HG02870 (cell line): ENCODE data around the gene TBX5.

ENCODE experiments used
- ATAC-seq: cut with Tn5 transposase; IDR thresholded peaks from one replicate; pipeline ENCODE4 v1.9.1; 2021; ENCODE audit warnings: mild to moderate bottlenecking, moderate library complexity; ENCODE audit not compliant: unreplicated experiment

The TBX5 gene

GRCh38 chr12:114405519-114406271 lies at the start of gene TBX5:
Gene TBX5 (minus strand): TSS chr12:114406144. CDS start chr12:114403898, 2,246 bp downstream.
- no peak for ATAC-seq

DNA sequence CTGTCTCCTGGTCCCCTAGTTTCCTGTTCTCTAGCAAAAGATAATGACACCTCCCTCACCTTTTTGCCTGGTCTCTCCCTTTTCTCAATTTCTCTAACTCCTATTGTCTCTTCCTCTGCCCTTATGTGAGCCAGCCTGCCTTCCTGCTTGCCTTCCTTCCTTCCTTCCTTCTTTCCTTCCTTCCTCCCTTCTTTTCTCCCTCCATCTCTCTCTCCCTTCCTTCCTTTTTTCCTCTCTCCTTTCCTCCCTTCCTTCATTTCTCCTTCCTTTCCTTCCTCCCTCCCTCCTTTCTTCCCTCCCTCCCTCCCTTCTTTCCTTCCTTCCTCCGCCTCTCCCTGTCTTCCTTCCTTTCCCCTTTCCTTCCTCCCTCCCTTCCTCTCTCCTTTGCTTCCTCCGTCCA lies 45.7 kb upstream of the TBX5 start:
- ATAC-seq, result no peak

DNA sequence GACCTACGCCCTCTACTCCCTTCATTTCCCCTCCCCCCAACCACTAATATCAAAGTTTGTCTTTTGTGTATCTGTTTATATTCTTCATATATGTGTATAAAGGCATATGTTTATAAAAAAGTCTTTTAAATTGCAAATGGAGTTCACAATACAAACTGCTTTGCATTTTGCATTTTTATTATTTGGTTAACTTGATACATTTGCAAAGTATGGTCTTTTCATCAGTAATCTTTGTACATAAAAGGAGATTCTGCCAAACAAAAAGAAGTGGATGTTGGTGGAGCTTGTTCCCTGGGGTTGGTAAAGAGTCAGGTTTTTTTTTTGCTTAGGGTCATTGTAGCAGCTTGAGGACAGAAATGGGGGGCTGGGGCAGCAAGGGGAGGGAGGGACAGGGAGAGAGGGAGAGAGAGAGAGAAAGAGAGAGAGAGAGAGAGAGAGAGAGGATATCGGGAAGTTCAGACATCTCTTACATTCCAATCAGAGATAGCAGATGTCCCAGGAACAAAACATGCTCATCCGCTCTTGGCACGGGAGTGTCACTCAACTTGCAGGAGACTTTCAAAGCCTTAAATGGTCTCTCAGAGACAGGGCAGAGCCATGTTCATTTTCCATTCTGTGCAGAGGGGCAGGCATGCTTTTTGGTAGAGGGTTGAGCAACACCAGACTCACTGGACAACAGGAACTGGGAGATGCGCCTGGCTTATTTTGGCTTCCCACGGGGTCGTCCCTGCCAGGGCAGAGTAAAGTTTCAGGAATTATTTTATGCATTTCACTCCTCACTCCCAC lies 44.8 kb upstream of the TBX5 start:
- no peak for ATAC-seq

DNA sequence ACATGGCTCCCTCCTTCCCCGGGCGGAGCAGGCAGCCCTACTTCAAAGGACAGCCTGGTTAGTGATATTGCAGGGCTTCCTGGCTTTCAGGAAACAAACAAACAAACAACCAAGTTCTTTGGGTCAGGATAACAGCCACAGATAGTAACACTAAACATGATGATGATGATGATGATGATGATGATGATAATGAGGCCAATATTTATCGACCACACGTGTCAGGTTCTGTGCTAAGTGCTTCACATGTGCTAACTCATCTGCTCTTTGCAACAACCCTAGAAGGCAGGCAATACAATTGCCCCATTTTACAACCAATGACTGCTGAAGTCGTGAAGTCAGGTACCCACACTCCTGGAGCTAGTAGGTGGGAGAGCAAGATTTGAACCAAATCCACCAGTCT lies 44.1 kb upstream of the TBX5 start:
- ATAC-seq, result no peak

- no peak for ATAC-seq
Measured at GRCh38 chr12:114448618-114448933, 42.6 kb upstream of the TBX5 start.

DNA sequence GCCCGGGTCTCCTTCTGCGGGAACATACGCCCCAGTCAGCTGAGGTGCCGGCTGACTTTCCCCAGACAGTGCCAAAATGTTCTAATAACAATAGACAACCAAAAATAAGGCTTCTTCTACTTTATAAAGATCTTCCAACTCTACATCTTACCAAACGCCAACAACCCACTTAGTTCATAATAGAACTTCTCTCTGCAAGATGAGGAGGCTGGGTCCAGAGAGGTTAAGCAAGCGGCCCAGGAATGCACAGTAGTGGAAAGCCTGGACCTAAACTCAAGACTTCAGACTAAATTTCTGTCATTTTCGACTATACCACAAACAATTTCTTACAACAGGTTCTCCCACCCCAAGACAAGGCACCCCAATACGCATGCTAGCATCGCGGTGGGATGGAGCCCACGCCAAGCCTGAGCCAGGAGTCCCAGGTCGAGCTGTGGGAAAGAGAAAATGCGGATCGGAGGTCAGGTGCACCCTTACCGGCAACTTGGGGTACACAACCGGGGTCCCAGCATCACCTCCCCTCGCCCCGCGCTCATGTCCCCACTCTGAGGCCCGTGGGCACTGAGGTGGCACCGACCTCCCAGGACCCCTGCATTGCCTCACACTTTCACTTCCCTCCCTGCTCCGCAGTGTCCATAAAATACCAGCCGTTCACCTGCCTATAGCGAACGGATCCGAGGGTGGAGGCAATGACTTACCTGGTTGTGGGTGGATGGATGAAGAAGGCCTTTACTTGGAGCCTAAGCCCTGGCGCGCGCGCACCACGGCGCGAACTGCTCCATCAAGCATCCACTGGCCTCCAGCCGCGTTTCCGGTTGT lies 42.1 kb upstream of the TBX5 start:
- no peak for ATAC-seq

- no peak for ATAC-seq
Measured at GRCh38 chr12:114447274-114447716, 41.4 kb upstream of the TBX5 start.

DNA sequence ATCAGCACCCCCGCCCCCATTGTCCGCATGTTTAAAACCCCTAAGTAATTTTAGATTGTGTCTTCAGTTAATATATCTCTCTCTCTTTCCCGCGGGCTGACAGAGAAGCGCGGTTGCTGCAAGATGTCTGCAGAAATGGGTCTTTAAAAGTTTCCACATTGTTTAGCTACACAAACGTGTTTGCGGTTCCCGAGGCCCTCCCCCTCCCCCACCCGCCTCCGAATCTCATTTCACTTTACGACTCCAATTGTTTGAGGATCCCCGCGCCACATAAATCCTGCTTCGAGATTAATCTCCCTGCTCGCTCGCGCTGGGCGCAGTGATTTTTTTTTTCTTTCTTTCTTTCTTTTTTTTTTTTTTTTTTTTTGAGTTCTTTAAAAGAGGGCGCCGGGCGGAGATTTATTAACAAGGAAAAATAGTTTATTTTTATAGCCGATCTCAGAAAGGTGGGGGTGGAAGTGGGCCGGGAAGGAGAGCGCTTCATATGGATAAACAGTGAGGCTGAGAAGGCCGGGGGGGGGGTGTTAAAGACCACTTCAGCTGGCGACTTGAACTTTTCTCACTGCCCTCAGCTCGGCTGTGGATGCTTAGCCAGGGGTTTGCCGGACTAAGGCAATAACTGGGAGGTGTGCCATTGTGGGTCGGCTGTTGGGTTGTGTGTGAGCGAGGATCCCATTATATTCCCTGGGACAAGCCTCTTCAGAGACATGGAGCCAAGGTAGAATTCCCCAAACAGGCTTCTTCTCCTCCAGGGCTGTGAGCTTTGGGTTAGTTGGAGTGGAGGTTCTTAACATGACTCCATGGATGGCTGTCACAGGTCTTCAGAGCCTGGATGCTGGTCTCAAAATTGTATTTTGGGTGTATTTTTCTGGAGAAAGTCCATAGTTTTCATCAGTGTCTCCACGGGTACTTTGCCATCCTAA lies 39.7 kb upstream of the TBX5 start:
- no peak for ATAC-seq

GRCh38 chr12:114444422-114445279 lies 38.7 kb upstream of the TBX5 start:
- no peak for ATAC-seq

- no peak for ATAC-seq
Measured at GRCh38 chr12:114443607-114444421, 37.9 kb upstream of the TBX5 start.

- no peak for ATAC-seq
Measured at GRCh38 chr12:114442578-114442977, 36.6 kb upstream of the TBX5 start.

GRCh38 chr12:114441545-114441944 lies 35.6 kb upstream of the TBX5 start:
- no peak for ATAC-seq

- no peak for ATAC-seq
Measured at GRCh38 chr12:114441039-114441383, 35.1 kb upstream of the TBX5 start.

DNA sequence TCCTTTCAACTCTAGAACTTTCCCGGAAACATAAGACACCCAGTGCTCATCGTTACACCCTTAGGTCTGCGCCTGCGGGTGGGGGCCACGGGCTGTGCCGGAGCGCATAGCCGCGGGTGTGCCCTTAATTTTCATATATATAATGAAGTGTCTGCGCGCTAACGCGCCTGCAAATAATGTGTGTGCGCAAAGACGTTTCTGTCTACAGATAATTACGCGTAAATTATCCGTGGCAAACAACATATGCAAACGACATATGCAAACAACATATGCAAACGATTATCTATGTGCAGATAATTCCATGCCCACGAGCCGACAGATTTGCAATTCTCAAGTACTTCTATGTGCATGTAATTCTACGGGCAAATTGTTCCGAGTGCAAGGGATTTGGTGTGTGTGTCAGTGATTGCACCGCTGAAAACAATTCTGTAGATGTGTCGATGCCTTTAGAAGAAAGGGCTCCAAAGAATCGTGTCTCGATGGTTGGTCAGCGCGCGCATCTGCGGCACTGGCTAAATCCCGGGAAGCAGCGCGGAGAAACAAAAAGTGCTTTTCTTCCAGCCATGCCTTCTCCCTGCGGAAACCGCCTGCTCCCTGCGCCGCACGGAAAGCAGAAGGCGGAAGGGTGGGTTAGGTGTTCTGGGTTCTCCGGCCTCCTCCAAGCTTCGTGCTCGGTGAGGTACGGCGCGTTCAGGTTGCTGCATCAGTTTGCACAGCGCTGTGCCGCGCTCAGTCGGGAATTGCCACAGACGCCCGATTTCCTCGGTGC lies 34.5 kb upstream of the TBX5 start:
- ATAC-seq, result no peak

DNA sequence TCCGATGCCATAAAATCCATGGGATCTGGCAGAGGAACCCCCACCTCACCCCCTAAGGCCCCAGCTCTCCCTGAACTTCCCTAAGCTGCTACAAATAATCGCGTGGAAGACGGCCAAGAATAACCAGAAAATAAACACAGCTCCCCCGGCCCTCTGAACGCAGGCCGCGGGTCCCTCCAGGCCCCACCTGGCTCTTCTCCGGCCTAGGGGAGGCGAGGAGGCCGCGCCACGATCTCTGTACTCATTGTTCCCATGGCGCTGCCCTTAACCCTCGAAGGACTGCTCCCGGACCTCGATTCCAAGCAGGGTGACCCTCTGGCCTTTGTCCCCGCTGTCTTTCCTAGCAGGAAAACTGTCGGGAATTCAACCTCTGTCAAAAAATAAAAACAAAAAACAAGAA lies 33.9 kb upstream of the TBX5 start:
- ATAC-seq, result no peak

- ATAC-seq, result no peak
Measured at GRCh38 chr12:114439261-114439683, 33.3 kb upstream of the TBX5 start.

GRCh38 chr12:114438635-114439256 lies 32.8 kb upstream of the TBX5 start:
- no peak for ATAC-seq

DNA sequence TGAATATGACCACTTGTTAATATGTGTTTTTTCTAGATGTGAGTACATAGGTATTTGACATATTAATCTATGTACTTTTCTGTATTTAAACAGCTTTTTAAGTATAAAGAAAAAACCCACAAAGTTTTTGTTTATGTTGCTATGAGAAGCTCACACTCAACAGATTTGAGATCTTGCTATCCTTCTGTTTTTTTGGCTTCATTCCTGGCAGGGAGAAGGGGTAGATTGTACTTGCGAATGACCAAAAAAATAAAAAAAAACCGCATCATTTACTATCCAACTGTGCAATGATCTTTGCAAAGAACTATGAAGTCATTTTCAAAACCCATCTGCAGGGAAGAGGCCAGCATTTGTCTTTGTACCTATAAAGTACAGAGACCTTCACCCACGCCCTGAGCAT lies 28.4 kb upstream of the TBX5 start:
- no peak for ATAC-seq
